HG02759 (cell line): ENCODE results near the gene C1orf116.

ENCODE experiments used
- ATAC-seq: cut with Tn5 transposase; IDR thresholded peaks from one replicate; pipeline ENCODE4 v1.9.1; 2021; ENCODE audit warnings: mild to moderate bottlenecking, moderate library complexity; ENCODE audit not compliant: unreplicated experiment

The C1orf116 gene

DNA sequence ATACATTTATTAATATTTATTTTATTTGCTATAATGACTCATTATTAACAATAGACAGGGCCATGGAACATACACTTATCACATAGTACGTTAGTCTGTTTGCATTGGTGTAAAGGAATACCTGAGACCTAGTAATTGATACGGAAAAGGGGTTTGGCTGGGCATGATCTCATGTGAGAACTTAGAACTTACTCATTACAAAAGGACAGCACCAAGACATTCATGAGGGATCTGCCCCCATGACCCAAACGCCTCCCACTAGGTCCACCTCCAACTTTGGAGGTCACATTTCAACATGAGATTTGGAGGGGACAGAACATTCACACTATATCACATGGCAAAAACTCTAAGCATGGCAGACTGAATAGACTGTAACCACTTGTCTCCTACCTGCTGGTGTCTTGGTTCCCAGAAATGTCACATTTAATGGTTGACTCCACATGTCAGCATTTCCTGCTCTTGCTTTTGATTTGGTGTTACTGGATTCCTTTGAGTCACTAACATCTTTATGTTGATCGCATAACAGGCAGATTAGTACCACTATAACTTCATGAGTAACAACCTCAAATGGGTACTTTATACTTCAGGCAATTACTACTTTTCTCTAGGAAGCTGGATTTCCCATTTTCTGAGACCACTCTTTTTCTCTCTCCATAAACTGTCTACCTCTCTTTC is 3.5 kb upstream of the C1orf116 start:
- no peak for ATAC-seq

DNA sequence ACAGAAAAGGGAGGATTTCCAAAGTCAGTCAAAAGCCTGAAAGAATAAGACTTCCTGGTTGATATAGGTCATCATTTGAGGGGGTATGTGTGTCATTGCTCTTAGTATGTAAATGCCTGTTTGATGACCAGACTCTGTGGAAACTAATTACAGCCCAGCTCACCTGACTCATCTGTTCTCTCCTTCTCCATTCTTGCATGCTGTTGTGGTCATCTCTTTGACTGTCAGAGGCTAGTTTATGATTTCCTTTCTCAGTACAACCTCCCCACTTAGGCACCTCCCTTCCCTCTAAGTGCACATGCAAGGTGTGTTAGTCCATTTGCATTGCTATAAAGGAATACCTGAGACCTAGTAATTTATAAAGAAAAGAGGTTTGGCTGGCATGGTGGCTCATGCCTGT is 2.4 kb upstream of the C1orf116 start:
- ATAC-seq = no peak

- no peak for ATAC-seq
Observed at GRCh38 chr1:207034208-207034607, 1.7 kb upstream of the C1orf116 start.

GRCh38 chr1:207033302-207033701 is 746 bp upstream of the C1orf116 start:
- ATAC-seq = no peak

GRCh38 chr1:207031632-207032264 is 808 bp downstream of the C1orf116 start:
- no peak for ATAC-seq

GRCh38 chr1:207031016-207031415 is 1.5 kb downstream of the C1orf116 start:
- ATAC-seq = no peak

DNA sequence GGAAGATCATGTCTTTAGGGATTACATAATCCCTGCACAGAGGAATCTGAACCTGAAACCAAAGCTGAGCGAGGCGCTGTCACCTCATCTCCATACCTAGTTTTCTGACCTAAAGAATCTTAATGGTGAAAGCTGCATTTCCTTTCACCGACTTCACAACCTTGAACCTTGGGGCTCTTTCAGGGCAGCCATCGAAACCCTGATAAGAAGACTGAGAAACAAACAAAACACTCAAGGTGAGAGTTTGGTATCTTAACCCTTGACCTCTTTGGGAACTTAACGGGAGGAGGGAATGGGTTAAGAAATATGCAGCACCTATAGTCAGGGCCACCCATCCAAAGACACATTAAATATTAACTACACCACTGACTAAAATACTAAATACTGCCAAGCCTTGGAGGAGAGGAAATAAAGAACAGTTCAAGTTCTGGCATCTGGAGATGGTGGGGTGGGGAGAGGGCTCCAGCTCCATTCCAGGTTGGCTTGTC is 2.0 kb downstream of the C1orf116 start:
- no peak for ATAC-seq

DNA sequence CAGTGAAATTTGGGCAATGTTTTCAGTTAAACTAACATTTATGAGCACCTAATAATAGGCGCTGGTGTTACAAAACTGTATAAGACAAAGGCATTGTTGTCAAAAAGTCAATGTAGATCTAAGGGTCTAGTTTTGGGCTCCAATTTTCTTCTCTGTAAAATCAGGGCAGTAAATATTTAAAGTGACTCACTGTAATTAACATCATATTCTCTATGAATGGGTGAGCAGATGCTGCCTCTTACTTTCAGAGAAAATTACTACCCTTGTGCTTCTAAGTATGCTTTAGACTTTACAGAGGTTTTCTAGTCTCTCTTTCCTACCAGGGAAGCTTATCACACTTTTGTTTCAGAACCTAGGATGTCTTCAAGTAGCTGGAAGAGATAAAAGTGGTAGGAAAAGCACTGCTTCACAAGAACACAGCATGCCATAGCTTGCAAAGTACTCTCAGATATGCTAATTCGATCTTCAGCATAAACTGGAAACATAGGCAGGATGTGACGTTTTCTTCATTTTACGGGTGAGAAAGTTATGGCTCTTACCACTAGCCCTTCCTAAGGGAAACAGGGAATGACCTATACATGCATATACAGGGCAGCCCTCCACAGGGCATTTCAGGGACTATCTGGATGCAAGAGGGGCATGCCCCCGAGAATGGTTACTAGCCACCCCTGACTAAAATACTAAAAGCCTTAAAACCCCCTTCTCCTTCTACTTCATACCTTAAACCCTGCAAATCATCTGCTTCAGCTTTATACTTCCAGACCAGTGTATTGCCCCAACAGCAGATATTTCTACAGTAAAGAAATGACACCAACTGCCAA is 2.6 kb downstream of the C1orf116 start:
- no peak for ATAC-seq

DNA sequence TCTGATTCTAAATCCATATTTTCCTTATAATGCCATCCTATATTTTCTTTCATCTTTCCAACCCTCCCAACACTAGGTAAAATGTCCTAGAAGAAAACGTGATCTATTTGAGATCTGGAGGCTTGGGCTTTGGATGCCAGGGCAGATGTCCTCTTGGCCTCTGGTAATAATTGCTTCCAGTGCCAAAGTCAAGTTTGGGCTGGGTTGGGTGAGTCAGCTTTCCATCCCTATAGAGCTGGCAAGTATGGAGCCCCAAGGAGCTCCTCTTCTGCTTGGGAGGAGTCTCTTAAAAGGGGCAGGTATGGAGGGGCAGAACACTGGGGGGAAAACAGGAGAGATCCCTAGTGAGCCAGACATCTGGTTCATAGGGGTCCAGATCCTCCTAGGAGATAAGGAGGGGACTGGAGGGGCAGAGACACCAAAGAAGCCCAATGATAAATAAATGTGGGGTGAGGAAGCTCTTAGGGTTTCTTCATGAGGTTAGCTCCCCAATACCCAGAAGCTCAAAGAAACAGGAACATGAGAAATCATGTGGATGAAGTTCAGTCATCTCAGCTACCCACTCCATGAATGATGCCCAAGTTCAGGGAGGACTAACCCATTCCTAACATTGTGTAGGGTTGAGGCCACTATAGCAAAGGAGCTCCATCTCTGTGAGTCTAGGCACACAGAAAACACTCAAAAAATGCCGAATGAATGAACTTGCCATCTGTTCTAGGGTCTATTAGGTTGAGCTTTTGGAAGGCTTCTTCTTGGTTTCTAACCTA is 3.5 kb downstream of the C1orf116 start:
- no peak for ATAC-seq

GRCh38 chr1:207027921-207028320 is 4.6 kb downstream of the C1orf116 start:
- no peak for ATAC-seq

GRCh38 chr1:207027206-207027777 is 5.3 kb downstream of the C1orf116 start:
- no peak for ATAC-seq

- ATAC-seq = no peak
Observed at GRCh38 chr1:207026104-207026534, 6.4 kb downstream of the C1orf116 start.

DNA sequence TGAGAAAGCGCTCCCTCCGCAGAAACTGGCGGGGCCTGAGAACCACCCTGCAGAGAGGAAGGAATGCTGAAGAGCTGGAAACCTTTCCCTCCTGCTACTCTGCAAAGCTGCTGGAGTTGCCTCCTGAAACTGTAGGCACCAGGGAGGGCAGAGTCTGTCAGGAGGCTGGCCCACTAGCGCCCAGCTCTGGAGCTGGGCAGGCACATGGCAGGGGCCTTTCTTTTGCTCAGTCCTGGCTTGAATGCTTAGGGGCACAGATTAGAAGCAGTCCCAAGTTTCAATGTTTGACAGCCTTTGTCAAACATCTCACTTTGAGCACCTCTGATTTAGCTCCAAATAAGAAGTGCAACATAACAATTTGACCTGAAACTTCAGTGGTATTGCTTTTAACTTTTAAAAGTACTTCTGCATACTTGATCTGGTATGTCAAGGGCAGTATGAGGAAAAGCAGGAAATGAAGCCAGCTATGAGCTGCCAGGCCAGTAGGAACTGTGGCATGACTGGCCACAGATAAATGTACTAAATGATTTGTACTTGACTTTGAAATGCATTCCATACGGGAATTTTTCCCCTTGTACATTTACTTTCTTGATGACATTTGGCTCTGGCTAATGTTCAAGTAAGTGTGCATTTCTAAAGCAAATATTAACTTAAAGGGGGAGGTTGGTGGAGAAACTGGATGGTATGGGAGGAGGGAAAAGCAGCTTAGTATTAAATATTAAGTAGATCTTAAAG is 7.2 kb downstream of the C1orf116 start:
- no peak for ATAC-seq

DNA sequence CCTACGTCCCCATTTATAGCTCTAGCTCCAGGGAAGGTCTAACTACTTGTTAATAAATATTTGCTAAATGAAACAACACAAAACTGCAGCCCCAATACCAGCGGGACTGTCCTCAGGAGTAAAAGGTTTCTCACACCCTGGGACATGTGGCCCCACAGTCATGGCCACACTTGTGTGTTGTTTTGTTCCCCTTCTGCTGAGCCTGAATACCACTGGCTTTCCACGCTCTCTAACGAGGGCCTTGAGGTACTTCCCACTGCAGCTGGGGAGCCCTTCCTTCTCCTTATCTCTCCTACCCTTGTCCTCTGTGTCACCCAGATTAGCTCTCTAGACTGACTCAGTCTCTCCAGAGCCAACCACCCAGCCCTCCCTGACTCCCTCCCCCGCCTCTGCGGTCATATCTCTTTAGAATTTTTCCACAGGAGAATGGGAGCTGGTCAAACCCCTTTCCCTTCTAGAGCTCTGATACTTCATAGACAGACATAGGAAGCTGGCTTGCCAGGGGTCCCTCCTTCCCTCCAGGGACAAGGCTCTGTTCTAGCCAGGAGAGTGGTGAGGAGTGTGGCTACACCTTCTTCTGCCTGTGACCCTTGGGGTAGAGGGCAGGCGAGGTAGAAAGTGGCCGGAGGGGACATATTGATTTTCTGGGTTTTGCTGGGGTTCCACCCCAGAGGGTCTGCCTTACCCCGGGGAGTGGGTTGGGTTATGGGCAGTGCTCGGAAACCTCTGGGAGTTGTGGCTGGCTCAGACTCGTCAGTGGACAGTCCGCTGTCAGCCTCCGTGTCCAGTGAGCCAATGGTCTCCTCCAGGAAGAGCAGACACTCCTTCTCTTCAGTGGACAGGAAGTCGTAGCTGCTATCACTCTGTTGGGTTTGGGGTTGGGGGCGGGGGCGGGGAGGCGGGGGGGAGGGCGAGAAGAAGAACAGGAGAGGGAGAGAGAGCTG is 8.1 kb downstream of the C1orf116 start:
- ATAC-seq = no peak

- no peak for ATAC-seq
Observed at GRCh38 chr1:207022996-207023679, 9.4 kb downstream of the C1orf116 start.

- ATAC-seq = no peak
Observed at GRCh38 chr1:207021876-207022596, 10.5 kb downstream of the C1orf116 start.

- ATAC-seq = no peak
Observed at GRCh38 chr1:207021139-207021861, 11.3 kb downstream of the C1orf116 start.
